IPS-18c (cell line): ENCODE data around the gene MRPL20.
"Not testable (repeated sequence)": the region's sequence is repeated elsewhere in the genome, so short reads cannot be mapped to it uniquely, and the experiment has no call there.

Experiments used
- H3K4me3 ChIP-seq: 2 replicates; pipeline ENCODE4 v1.7.0; 2013; ENCODE audit warnings: low read depth, mild to moderate bottlenecking, low read length, moderate library complexity; ENCODE audit not compliant: insufficient read depth
- H3K9me3 ChIP-seq: one replicate; pipeline ENCODE4 v1.6.1; 2013; ENCODE audit warnings: mild to moderate bottlenecking, low read length, moderate library complexity; ENCODE audit not compliant: control insufficient read depth, insufficient read depth

The MRPL20 gene

GRCh38 chr1:1419813-1420653, 12.9 kb upstream of the MRPL20 start:
- Histone ChIP-seq H3K9me3 (no peaks in the 10 kb centered on the region), H3K4me3 (no peak overlapping the region)

GRCh38 chr1:1419363-1419812, 12.3 kb upstream of the MRPL20 start:
- no peaks in the 10 kb centered on the region for H3K9me3 ChIP-seq
- H3K4me3 ChIP-seq = no peak overlapping the region

GRCh38 chr1:1418464-1419362, 11.6 kb upstream of the MRPL20 start:
- Histone ChIP-seq H3K4me3 (no peak overlapping the region), H3K9me3 (no peaks in the 10 kb centered on the region)

GRCh38 chr1:1417825-1418463, 10.9 kb upstream of the MRPL20 start:
- not testable (repeated sequence) for H3K4me3 ChIP-seq, H3K9me3 ChIP-seq

- H3K4me3 ChIP-seq, H3K9me3 ChIP-seq: not testable (repeated sequence)
Measured at GRCh38 chr1:1417396-1417795, 10.3 kb upstream of the MRPL20 start.

GRCh38 chr1:1415751-1416150, 8.7 kb upstream of the MRPL20 start:
- H3K4me3 ChIP-seq = no peak overlapping the region
- peaks cover 4% of the 10 kb centered on the region for H3K9me3 ChIP-seq

- not testable (repeated sequence) for H3K4me3 ChIP-seq, H3K9me3 ChIP-seq
Measured at GRCh38 chr1:1412311-1412902, 5.3 kb upstream of the MRPL20 start.

GRCh38 chr1:1411626-1412025, 4.5 kb upstream of the MRPL20 start:
- H3K9me3 ChIP-seq = peaks cover 4% of the 10 kb centered on the region
- no peak overlapping the region for H3K4me3 ChIP-seq

- H3K9me3 ChIP-seq = not testable (repeated sequence)
- H3K4me3 ChIP-seq = peak overlapping the region; percentile 20; the same call in 1 of the 2 replicates
Measured at GRCh38 chr1:1410238-1410637, 3.1 kb upstream of the MRPL20 start.

GRCh38 chr1:1407636-1408318, 684 bp upstream of the MRPL20 start:
- H3K4me3 ChIP-seq = peak overlapping the region; percentile 95
- H3K9me3 ChIP-seq = peaks cover 4% of the 10 kb centered on the region

- Histone ChIP-seq H3K9me3 (no peaks in the 10 kb centered on the region), H3K4me3 (peak overlapping the region; percentile 95)
Measured at GRCh38 chr1:1406101-1406820, 832 bp downstream of the MRPL20 start.

- Histone ChIP-seq H3K9me3 (no peaks in the 10 kb centered on the region), H3K4me3 (no peak overlapping the region)
Measured at GRCh38 chr1:1403653-1404052, 3.4 kb downstream of the MRPL20 start.

GRCh38 chr1:1402901-1403392, 4.1 kb downstream of the MRPL20 start:
- H3K9me3 ChIP-seq, H3K4me3 ChIP-seq: not testable (repeated sequence)

GRCh38 chr1:1402072-1402900, 4.8 kb downstream of the MRPL20 start:
- H3K4me3 ChIP-seq = no peak overlapping the region; the same call in 1 of the 2 replicates
- H3K9me3 ChIP-seq = no peaks in the 10 kb centered on the region

GRCh38 chr1:1401457-1402010, 5.6 kb downstream of the MRPL20 start:
- no peaks in the 10 kb centered on the region for H3K9me3 ChIP-seq

More at GRCh38 chr1:1401457-1402010, 5.6 kb downstream of the MRPL20 start:
- no peak overlapping the region for H3K4me3 ChIP-seq
